ENCODE results near the gene OPN1SW.

Gene OPN1SW

GRCh38 chr7:128783143-128783861 lies 7.7 kb upstream of the OPN1SW start:
- Histone ChIP-seq H3K27me3 (ENCODE audit: insufficient read depth, low read length) (peaks cover 12% of the 10 kb centered on the region; the same call in 1 of the 2 replicates), H3K9ac (ENCODE audit: low read length) (no peak overlapping the region), H3K9me3 (ENCODE audit: low read length) (peaks cover 3% of the 10 kb centered on the region; the same call in 1 of the 2 replicates), H3K36me3 (ENCODE audit: insufficient read depth, low read length) (no peaks in the 10 kb centered on the region), H3K4me1 (ENCODE audit: insufficient read depth, low read length, severe bottlenecking) (no peaks in the 10 kb centered on the region), H3F3A (ENCODE audit: insufficient read depth, low read length) (no peaks in the 10 kb centered on the region), H3K9me2 (ENCODE audit: low read depth, low read length) (no peaks in the 10 kb centered on the region), H2AFZ (ENCODE audit: low read length) (no peak overlapping the region), H3K79me2 (ENCODE audit: insufficient read depth, low read length) (no peaks in the 10 kb centered on the region), H4K20me1 (ENCODE audit: insufficient read depth, low read length) (no peaks in the 10 kb centered on the region), H3K4me3 (ENCODE audit: low read depth, low read length, poor library complexity, severe bottlenecking) (peak overlapping the region; percentile 36), H3K4me2 (ENCODE audit: low read length) (peak overlapping the region; percentile 13; the same call in 1 of the 2 replicates), H3K27ac (ENCODE audit: low read depth, low read length, poor library complexity, severe bottlenecking) (no peak overlapping the region)
- no peak for TF ChIP-seq CTCF (IDR thresholded peaks at IDR 0.05; ENCODE audit: low read length)
- no peak for TF ChIP-seq EZH2 (IDR thresholded peaks at IDR 0.05; ENCODE audit: borderline replicate concordance, low read length)

- TF ChIP-seq CTCF (IDR thresholded peaks at IDR 0.05; ENCODE audit: low read length) = no peak
- no peak for TF ChIP-seq EZH2 (IDR thresholded peaks at IDR 0.05; ENCODE audit: borderline replicate concordance, low read length)
- H3K4me3 ChIP-seq (ENCODE audit: low read depth, low read length, poor library complexity, severe bottlenecking) = no peak overlapping the region
- H3K27ac ChIP-seq (ENCODE audit: low read depth, low read length, poor library complexity, severe bottlenecking) = no peak overlapping the region
- no peaks in the 10 kb centered on the region for H3K9me2 ChIP-seq (ENCODE audit: low read depth, low read length)
- peaks cover 17% of the 10 kb centered on the region for H3K9me3 ChIP-seq (ENCODE audit: low read length)
- H4K20me1 ChIP-seq (ENCODE audit: insufficient read depth, low read length) = no peaks in the 10 kb centered on the region
- no peaks in the 10 kb centered on the region for H3K79me2 ChIP-seq (ENCODE audit: insufficient read depth, low read length)
- no peak overlapping the region for H3K4me2 ChIP-seq (ENCODE audit: low read length)
- no peak overlapping the region for H3K9ac ChIP-seq (ENCODE audit: low read length)
- H3K4me1 ChIP-seq (ENCODE audit: insufficient read depth, low read length, severe bottlenecking) = no peaks in the 10 kb centered on the region
- no peaks in the 10 kb centered on the region for H3F3A ChIP-seq (ENCODE audit: insufficient read depth, low read length)
- H2AFZ ChIP-seq (ENCODE audit: low read length) = no peak overlapping the region
- peaks cover 12% of the 10 kb centered on the region; the same call in 1 of the 2 replicates for H3K27me3 ChIP-seq (ENCODE audit: insufficient read depth, low read length)
- no peaks in the 10 kb centered on the region; the same call in 1 of the 2 replicates for H3K36me3 ChIP-seq (ENCODE audit: insufficient read depth, low read length)
Measured at GRCh38 chr7:128781851-128782250, 6.3 kb upstream of the OPN1SW start.

- no peak overlapping the region for H3K27ac ChIP-seq (ENCODE audit: low read depth, low read length, poor library complexity, severe bottlenecking)
- H3K36me3 ChIP-seq (ENCODE audit: insufficient read depth, low read length) = no peaks in the 10 kb centered on the region; the same call in 1 of the 2 replicates
- no peaks in the 10 kb centered on the region for H3K4me1 ChIP-seq (ENCODE audit: insufficient read depth, low read length, severe bottlenecking)
- peaks cover 6% of the 10 kb centered on the region; the same call in 1 of the 2 replicates for H3K27me3 ChIP-seq (ENCODE audit: insufficient read depth, low read length)
- no peak overlapping the region for H3K4me2 ChIP-seq (ENCODE audit: low read length)
- no peak overlapping the region for H3K9ac ChIP-seq (ENCODE audit: low read length)
- H2AFZ ChIP-seq (ENCODE audit: low read length) = no peak overlapping the region
- H4K20me1 ChIP-seq (ENCODE audit: insufficient read depth, low read length) = no peaks in the 10 kb centered on the region
- peaks cover 17% of the 10 kb centered on the region for H3K9me3 ChIP-seq (ENCODE audit: low read length)
- H3K79me2 ChIP-seq (ENCODE audit: insufficient read depth, low read length) = no peaks in the 10 kb centered on the region
- TF ChIP-seq EZH2 (IDR thresholded peaks at IDR 0.05; ENCODE audit: borderline replicate concordance, low read length) = no peak
- TF ChIP-seq CTCF (IDR thresholded peaks at IDR 0.05; ENCODE audit: low read length) = no peak
- H3K9me2 ChIP-seq (ENCODE audit: low read depth, low read length) = no peaks in the 10 kb centered on the region
- no peak overlapping the region for H3K4me3 ChIP-seq (ENCODE audit: low read depth, low read length, poor library complexity, severe bottlenecking)
- H3F3A ChIP-seq (ENCODE audit: insufficient read depth, low read length) = no peaks in the 10 kb centered on the region
Measured at GRCh38 chr7:128781126-128781525, 5.5 kb upstream of the OPN1SW start.

All from OCI-LY1 (cell line).